Measurements from ENCODE around the gene KCNMA1. TPM values are rescaled to one million over a fixed set of nuclear protein-coding genes. Genes with fewer than 3 reads are reported as not detected.
"Not testable (repeated sequence)": the region's sequence is repeated elsewhere in the genome, so short reads cannot be mapped to it uniquely, and the experiment has no call there.

The KCNMA1 gene
- total RNA-seq, 1 donor from 2014 or later: not detected

DNA sequence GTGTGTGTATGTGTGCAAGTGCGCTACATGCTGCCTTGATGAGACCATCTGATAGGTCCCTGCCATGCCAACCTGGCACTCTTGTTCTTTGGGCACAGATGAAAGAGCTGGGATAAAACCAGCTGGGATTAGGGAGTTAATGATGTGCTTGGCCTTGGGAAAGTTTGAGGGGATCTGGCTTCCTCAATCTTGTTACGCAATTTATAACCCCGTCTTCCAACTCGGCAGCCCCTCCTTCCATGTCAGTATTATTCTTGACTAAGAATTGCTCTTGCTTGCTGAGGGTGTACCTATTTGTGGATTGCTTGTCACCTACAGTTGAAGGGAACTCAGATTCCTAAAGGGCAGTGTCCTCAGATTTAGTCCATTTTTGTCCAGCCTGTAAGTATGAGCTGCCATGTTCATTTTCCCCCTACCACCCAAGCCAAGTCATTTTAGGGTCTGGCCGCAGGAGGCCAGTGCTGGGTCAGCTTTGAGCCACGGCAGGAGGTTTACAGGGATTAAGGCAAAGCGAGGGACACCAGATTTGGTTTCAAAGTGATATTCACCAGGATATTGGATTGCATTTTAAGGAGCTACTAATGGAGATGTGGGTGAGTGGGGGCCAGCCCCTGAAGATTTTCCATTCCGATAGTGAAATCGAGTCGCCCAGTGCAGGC, 34.1 kb upstream of the KCNMA1 start:
- Mint-ChIP-seq H3K36me3 (ENCODE audit: low read depth) (no peaks in the 10 kb centered on the region), H3K27ac (no peak overlapping the region), H3K27me3 (peaks cover 11% of the 10 kb centered on the region), H3K9me3 (no peaks in the 10 kb centered on the region), H3K4me3 (no peak overlapping the region), H3K4me1 (peaks cover 4% of the 10 kb centered on the region)
- intact Hi-C loops (cut with micrococcal nuclease): no loop called here
- DNase-seq: no peak

DNA sequence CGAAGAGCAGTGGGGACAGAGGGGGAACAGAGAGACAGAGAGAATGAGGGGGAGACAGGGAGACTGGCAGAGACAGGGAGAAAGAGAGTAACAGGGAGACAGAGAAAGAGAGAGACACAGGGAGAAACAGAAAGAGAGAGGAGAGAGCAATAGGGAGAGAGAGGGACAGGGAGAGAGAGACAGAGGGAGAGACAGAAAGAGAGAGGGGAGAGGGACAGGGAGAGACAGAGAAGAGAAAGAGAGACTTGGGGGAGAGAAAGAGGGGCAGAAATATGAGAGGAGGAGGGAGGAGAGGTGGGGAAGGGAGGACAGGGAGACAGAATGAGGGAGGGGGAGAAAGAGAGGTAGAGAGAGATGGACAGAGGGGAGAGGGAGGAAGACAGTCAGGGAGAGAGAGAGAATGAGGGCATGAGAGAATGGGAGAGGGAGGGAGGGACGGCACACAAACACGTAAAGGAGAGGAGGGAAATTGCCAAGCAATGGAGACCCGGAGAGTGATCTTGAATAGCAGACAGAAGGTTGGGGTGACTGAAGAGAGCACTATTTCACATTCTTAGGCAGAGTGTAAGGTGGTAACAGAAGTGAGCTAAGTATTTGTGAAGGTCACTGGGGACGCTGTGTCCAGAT, 33.3 kb upstream of the KCNMA1 start:
- DNase-seq: no peak
- peaks cover 11% of the 10 kb centered on the region for H3K27me3 Mint-ChIP-seq
- H3K4me1 Mint-ChIP-seq: peaks cover 4% of the 10 kb centered on the region
- H3K36me3 Mint-ChIP-seq (ENCODE audit: low read depth): no peaks in the 10 kb centered on the region
- no peak overlapping the region for H3K27ac Mint-ChIP-seq
- H3K9me3 Mint-ChIP-seq: no peaks in the 10 kb centered on the region
- H3K4me3 Mint-ChIP-seq: no peak overlapping the region
- intact Hi-C loops (cut with micrococcal nuclease): no loop called here

DNA sequence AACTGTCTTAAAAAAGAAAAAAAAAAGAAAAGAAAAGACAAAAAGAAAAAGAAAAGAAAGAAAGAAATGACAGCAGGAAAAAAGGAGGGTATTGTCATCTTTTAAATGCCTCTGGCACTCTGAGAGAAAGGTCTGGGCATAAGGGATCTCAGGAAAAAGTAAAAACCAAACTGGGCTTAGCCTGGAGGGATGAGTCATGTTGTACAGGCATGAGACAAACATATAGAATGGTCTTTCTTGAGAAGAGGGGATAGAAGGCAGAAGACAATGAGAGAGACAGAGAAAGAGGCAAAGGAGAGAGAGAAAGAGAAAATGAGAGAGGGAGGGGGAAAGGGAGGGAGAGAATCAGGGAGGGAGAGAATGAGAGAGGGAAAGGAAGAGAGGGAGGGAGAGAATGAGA, 32.3 kb upstream of the KCNMA1 start:
- peaks cover 8% of the 10 kb centered on the region for H3K27me3 Mint-ChIP-seq
- no peak overlapping the region for H3K4me3 Mint-ChIP-seq
- no peaks in the 10 kb centered on the region for H3K36me3 Mint-ChIP-seq (ENCODE audit: low read depth)
- no peak for DNase-seq
- no peaks in the 10 kb centered on the region for H3K9me3 Mint-ChIP-seq
- H3K27ac Mint-ChIP-seq: no peak overlapping the region
- intact Hi-C loops (cut with micrococcal nuclease): no loop called here
- H3K4me1 Mint-ChIP-seq: peaks cover 4% of the 10 kb centered on the region

DNA sequence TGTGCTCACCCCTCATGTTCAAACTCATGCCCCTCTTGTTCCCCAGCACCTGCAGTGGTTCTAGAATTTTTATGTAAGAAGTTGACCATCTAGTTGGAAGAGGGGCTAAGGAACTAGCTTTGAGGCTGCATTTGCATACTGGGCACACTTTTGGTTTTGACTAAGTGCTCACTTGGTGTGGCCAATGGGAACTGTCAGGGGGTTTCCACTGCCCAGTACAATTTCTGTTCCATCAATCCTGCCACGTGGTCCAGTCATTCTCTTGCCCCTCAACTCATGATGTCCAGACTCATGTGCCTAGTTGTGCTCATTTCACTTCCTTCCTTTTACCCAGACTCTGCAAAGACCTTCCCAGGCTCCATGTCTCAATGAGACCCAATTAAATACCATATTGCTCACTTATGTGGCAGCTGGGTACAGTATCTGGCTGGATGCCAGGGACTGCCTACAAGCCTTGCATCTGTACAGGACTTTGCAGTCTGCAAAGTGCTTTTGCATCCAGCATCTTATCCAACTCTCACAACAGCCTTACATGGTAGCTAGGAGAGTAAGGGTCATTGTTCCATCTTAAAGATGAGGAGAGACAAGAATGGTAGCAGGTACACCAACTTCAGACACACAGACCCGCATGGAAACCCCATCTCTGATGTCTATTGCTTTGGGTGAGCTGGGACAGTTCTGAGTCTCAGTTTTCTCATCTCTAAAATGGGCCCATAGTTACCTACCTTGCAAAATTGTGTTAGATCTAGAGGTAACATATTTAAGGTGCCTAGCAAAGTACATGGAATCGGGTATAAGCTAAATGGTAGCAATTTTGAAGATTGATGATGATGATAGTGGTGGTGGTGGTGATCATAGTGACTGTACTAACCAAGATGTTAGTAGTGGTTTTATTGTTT, 30.1 kb upstream of the KCNMA1 start:
- Mint-ChIP-seq H3K9me3 (no peaks in the 10 kb centered on the region), H3K27ac (no peak overlapping the region), H3K4me3 (no peak overlapping the region), H3K27me3 (peaks cover 2% of the 10 kb centered on the region), H3K4me1 (no peaks in the 10 kb centered on the region), H3K36me3 (ENCODE audit: low read depth) (no peaks in the 10 kb centered on the region)
- DNase-seq: no peak
- intact Hi-C loops (cut with micrococcal nuclease): no loop called here

DNA sequence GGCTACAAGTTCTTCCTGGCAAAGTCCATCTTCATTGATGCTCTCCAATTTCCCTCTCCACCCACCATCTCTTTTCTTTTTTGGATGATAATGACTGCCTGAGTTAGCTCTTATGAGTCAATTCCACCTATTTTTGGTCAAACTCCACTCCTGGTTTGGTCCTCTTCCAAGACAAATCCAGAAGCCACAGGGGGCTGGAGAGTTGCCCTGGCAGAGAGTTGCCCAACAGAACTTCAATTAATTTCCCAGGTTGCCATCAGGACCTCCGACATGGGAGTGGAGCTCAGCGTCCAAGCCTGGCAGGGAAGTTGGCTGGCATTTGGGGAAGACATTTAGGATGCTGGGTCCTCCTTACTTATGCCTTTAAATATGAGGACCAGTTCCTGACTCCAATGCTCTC, 29.2 kb upstream of the KCNMA1 start:
- H3K4me1 Mint-ChIP-seq: no peaks in the 10 kb centered on the region
- intact Hi-C loops (cut with micrococcal nuclease): no loop called here
- no peaks in the 10 kb centered on the region for H3K36me3 Mint-ChIP-seq (ENCODE audit: low read depth)
- no peak overlapping the region for H3K4me3 Mint-ChIP-seq
- no peaks in the 10 kb centered on the region for H3K9me3 Mint-ChIP-seq
- H3K27ac Mint-ChIP-seq: no peak overlapping the region
- peaks cover 2% of the 10 kb centered on the region for H3K27me3 Mint-ChIP-seq
- no peak for DNase-seq

DNA sequence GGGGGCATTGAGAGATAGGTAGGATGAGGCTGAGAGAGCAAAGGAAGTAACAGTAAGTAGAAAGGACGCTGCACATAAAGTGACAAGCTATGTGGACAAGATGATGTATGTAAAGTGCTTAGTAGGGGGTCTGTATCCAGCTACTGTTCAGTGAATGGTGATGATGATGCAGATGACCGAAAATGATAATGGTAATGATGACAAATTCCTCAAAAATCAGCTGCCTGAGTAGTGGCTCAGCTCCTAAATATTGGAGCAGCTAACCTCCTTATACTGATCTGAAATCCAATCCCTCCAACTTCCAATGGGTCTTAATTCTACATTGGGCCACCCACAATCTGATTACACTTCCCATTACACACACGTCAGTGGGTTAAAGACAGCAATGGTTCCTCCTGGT, 27.1 kb upstream of the KCNMA1 start:
- no peak overlapping the region for H3K4me3 Mint-ChIP-seq
- intact Hi-C loops (cut with micrococcal nuclease): no loop called here
- H3K36me3 Mint-ChIP-seq (ENCODE audit: low read depth): no peaks in the 10 kb centered on the region
- peaks cover 3% of the 10 kb centered on the region for H3K9me3 Mint-ChIP-seq
- H3K27ac Mint-ChIP-seq: no peak overlapping the region
- no peak for DNase-seq
- H3K4me1 Mint-ChIP-seq: no peaks in the 10 kb centered on the region
- peaks cover 2% of the 10 kb centered on the region for H3K27me3 Mint-ChIP-seq

DNA sequence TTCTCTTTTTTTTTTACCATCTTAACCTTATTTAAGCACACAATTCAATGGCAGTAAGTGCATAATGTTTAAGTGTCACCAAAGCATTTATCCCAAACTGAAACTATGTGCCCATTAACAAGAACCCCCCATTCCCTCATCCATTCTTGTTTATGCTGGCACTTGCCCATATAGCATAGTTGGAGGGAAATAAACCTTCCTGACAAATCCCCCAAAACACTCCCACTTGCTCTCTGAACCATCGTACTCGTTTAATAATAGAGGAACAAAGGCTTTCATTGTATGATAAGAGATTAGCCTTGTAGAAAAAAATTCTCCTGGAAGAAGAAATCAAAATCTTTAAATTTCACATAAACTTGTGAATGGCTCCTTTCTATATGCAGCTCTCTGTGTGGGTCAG, 26.4 kb upstream of the KCNMA1 start:
- intact Hi-C loops (cut with micrococcal nuclease): no loop called here
- Mint-ChIP-seq H3K36me3 (ENCODE audit: low read depth) (no peaks in the 10 kb centered on the region), H3K27ac (no peak overlapping the region), H3K27me3 (peaks cover 2% of the 10 kb centered on the region), H3K9me3 (peaks cover 3% of the 10 kb centered on the region), H3K4me3 (no peak overlapping the region), H3K4me1 (no peaks in the 10 kb centered on the region)
- DNase-seq: no peak

DNA sequence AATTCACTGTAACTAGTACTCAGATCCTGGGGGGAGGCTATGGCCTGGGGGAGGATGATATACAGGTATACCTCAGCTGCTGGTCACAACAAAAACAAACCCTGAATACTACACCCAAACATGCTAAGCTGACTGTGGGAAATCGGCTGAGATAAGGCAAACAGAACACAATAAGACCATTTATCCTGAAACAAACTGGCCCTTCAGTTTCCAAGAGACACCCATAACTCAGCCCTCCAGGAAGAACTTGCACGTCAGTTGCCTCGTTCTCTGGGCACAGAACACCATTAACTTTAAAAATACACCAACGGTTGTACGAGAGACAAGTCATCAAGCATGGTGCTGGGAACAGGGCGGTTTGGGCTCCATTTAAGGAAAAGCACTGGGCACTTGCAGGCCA, 24.1 kb upstream of the KCNMA1 start:
- Mint-ChIP-seq H3K36me3 (ENCODE audit: low read depth) (no peaks in the 10 kb centered on the region), H3K9me3 (peaks cover 3% of the 10 kb centered on the region), H3K4me3 (no peak overlapping the region), H3K4me1 (no peaks in the 10 kb centered on the region), H3K27me3 (no peaks in the 10 kb centered on the region), H3K27ac (no peak overlapping the region)
- no peak for DNase-seq
- intact Hi-C loops (cut with micrococcal nuclease): no loop called here

DNA sequence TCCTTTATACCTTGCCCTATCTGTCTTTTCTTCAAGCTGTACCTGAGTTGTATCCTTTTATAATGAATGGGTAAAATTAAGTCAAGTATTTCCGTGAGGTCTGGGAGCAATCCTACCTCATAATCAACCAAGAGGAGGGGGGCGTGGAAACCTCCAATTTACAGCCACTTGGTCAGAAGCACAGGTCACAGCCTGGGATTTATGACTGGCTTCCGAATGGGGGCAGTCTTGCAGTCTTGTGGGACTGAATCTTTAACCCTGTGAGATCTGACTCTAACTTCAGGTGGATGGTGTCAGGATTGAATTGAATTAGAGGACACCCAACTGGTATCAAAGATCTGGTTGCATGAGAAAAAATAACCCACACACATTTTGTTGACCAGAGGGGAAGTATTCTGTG, 23.5 kb upstream of the KCNMA1 start:
- Mint-ChIP-seq H3K9me3 (peaks cover 3% of the 10 kb centered on the region), H3K4me3 (no peak overlapping the region), H3K4me1 (no peaks in the 10 kb centered on the region), H3K27me3 (no peaks in the 10 kb centered on the region), H3K36me3 (ENCODE audit: low read depth) (no peaks in the 10 kb centered on the region), H3K27ac (no peak overlapping the region)
- DNase-seq: no peak
- intact Hi-C loops (cut with micrococcal nuclease): no loop called here

DNA sequence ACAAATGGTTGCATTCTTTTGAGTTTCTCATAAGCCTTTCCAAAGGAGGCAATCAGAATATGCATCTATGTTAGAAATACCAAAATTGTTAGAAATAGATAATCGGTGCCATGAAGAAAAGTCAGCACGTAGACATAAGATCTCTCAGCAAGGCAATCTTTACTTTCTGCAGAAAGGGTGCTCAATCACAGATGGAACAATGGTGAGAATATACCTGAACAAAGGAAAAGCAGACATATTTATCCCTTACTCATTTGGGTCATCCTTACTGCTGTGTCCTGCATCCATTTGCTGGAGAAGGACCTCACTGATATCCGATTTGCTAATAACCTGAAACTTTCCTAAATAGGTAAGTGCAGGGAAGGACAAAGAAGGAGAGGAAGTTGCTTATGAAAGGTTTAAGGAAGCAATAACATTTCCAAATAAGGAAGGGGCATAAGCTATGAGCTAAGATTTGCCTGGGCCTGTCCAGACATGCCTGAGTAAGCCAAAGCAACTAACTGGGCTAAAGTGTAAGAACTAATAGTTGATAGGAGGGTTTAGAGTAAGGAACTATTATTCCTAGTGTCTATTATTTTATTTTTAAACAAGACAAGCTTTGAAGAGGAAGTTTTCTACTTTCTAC, 21.6 kb upstream of the KCNMA1 start:
- intact Hi-C loops (cut with micrococcal nuclease); DNase-seq; H3K36me3 Mint-ChIP-seq (ENCODE audit: low read depth); H3K4me1 Mint-ChIP-seq; H3K9me3 Mint-ChIP-seq; H3K4me3 Mint-ChIP-seq; H3K27me3 Mint-ChIP-seq; H3K27ac Mint-ChIP-seq: not testable (repeated sequence)

DNA sequence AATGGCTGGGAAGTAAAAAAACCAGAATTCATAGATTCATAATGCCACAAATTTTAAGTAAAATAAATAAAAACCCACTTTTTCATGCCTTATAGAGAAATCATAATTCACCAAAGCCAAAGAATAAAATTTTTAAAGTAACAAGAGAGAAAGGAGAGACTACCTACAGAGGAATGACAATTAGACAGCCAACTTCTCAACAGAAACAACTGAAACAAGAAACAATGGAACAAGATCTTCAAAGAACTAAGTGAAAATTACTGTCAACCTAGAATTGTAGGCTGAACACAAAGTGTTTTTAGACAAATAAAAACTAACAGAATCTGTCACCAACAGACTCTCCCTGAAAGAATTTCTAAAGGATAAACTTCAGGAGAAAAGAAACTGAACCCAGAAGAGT, 15.6 kb upstream of the KCNMA1 start:
- Mint-ChIP-seq H3K4me3 (no peak overlapping the region), H3K36me3 (ENCODE audit: low read depth) (no peaks in the 10 kb centered on the region), H3K4me1 (no peaks in the 10 kb centered on the region), H3K9me3 (no peaks in the 10 kb centered on the region), H3K27me3 (peaks cover 2% of the 10 kb centered on the region), H3K27ac (no peak overlapping the region)
- DNase-seq: no peak
- intact Hi-C loops (cut with micrococcal nuclease): no loop called here

DNA sequence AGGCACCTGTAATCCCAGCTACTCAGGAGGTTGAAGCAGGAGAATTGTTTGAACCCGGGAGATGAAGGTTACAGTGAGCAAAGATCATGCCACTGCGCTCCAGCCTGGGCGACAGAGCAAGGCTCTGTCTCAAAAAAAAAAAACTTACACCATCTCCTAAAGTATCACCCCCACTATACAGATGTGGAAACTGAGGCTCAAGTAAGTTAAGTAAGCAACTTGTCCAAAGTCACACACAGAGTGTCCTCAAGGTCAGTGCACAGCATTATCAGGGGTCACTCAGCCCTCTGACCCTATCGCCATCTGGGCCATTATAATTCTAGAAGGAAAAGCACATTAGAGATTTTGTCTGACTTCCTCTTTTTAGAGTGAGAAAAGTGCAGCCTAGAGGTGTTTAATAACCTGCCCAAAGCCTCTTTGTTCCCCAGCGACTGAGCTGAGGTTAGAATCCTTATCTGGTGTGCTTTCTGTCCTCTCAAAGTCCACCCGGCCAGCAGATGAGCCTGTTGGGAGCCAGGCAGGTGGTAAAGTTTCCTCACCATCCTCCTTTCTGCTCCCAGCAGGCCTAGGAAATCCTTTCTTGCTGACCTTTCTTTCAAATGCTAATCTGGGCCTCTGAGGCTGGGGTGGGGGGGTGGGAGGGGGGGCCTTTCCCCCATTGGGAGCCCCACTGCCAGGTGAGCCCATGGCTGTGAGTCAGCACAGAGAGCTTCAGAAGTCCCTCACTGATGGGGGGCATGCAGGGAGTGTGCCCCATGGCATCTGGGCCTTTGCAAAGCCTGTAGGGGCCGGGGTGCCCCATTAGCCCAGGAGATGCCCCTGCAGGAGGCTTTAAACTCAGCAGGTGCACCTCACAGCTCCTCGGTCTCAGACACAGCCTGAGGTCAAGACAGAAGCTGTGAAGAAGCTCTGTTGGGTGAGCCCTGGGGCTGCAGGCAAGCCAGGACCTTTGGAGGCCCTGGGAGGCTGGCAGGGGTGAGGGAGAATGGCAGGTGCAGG, 12.0 kb upstream of the KCNMA1 start:
- no peaks in the 10 kb centered on the region for H3K36me3 Mint-ChIP-seq (ENCODE audit: low read depth)
- DNase-seq: no peak
- no peak overlapping the region for H3K4me3 Mint-ChIP-seq
- H3K4me1 Mint-ChIP-seq: no peaks in the 10 kb centered on the region
- no peaks in the 10 kb centered on the region for H3K9me3 Mint-ChIP-seq
- H3K27me3 Mint-ChIP-seq: no peaks in the 10 kb centered on the region
- intact Hi-C loops (cut with micrococcal nuclease): loop anchor here (10.0 kb wide), 1 partner anchor 255 kb away; no protein-coding TSS in a partner anchor
- no peak overlapping the region for H3K27ac Mint-ChIP-seq

DNA sequence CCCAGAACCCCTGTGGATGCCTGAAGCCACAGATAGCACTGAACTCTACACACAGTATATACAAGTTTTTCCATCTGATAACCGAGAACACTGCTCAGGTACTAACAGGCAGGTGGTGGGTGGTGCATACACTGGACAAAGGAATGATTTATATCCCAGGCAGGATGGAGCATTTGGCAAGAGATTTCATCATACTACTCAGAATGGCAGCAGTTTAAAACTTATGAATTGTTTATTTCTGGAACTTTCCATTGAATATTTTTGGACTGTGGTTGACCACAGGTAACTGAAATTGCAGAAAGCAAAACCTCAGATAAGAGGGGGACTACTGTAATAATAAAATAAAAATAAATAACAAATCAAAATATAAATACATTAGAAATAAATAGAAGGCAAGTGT, 10.9 kb upstream of the KCNMA1 start:
- Mint-ChIP-seq H3K9me3 (no peaks in the 10 kb centered on the region), H3K36me3 (ENCODE audit: low read depth) (no peaks in the 10 kb centered on the region), H3K27ac (no peak overlapping the region), H3K4me3 (no peak overlapping the region), H3K4me1 (no peaks in the 10 kb centered on the region), H3K27me3 (peaks cover 2% of the 10 kb centered on the region)
- intact Hi-C loops (cut with micrococcal nuclease): loop anchor here (10.0 kb wide), 1 partner anchor 254 kb away; no protein-coding TSS in a partner anchor
- DNase-seq: no peak
